Glutamatergic neuron (in vitro differentiated cells): Measurements from ENCODE around the gene GPC2. TPM values are rescaled to one million over a fixed set of nuclear protein-coding genes. Genes with fewer than 3 reads are reported as not detected.

ENCODE experiments used
- DNase-seq: peaks from one replicate; pipeline ENCODE4 v3.0.0; 2022
- H3K27ac Mint-ChIP-seq: one replicate; pipeline ENCODE4 v1.8.0; 2020; ENCODE audit warnings: mild to moderate bottlenecking, mixed read lengths, inconsistent platforms; ENCODE audit not compliant: unreplicated experiment
- H3K27me3 Mint-ChIP-seq: one replicate; pipeline ENCODE4 v1.8.0; 2020; ENCODE audit warnings: mild to moderate bottlenecking, moderate library complexity, mixed read lengths, inconsistent platforms; ENCODE audit not compliant: unreplicated experiment
- H3K36me3 Mint-ChIP-seq: one replicate; pipeline ENCODE4 v1.8.0; 2020; ENCODE audit warnings: mild to moderate bottlenecking, mixed read lengths, inconsistent platforms; ENCODE audit not compliant: unreplicated experiment
- H3K4me1 Mint-ChIP-seq: one replicate; pipeline ENCODE4 v1.8.0; 2020; ENCODE audit warnings: mild to moderate bottlenecking, low read depth, mixed read lengths, inconsistent platforms; ENCODE audit not compliant: unreplicated experiment
- H3K4me3 Mint-ChIP-seq: one replicate; pipeline ENCODE4 v1.8.0; 2020; ENCODE audit warnings: mild to moderate bottlenecking, mixed read lengths, inconsistent platforms; ENCODE audit not compliant: unreplicated experiment
- H3K9me3 Mint-ChIP-seq: one replicate; pipeline ENCODE4 v1.8.0; 2020; ENCODE audit warnings: mild to moderate bottlenecking, moderate library complexity, mixed read lengths, inconsistent platforms; ENCODE audit not compliant: unreplicated experiment
- CTCF ChIP-seq: fragments of 200-600 bp; sonication (generic); IDR thresholded peaks from one replicate; pipeline ENCODE4 v1.5.0; 2021; ENCODE audit not compliant: partially characterized antibody, unreplicated experiment
- total RNA-seq: library from RNA; stranded (reverse); fragmentation: NEBNext Ultra II Directional; extraction: Animal tissue kit (Norgen Biotek cat#: 25700); gene quantifications from one replicate; pipeline ENCODE4 v1.2.1, GENCODE V29; 2021; ENCODE audit not compliant: unreplicated experiment

Gene GPC2
- total RNA-seq, 1 donor from 2014 or later, result 530 TPM

GRCh38 chr7:100128637-100128963 is 48.6 kb downstream of the GPC2 start:
- Mint-ChIP-seq H3K27ac (peak overlapping the region; percentile 38), H3K36me3 (no peaks in the 10 kb centered on the region), H3K4me1 (peaks cover 3% of the 10 kb centered on the region), H3K9me3 (peaks cover 2% of the 10 kb centered on the region), H3K4me3 (peak overlapping the region; percentile 83), H3K27me3 (peaks cover 7% of the 10 kb centered on the region)
- no peak for DNase-seq
- TF ChIP-seq CTCF, result no peak

GRCh38 chr7:100127866-100128636 is 49.1 kb downstream of the GPC2 start:
- Mint-ChIP-seq H3K27me3 (peaks cover 7% of the 10 kb centered on the region), H3K36me3 (no peaks in the 10 kb centered on the region), H3K4me3 (peak overlapping the region; percentile 83), H3K9me3 (peaks cover 2% of the 10 kb centered on the region), H3K27ac (peak overlapping the region; percentile 38), H3K4me1 (peaks cover 3% of the 10 kb centered on the region)
- no peak for TF ChIP-seq CTCF
- DNase-seq, result peak; percentile 56

GRCh38 chr7:100126931-100127865 is 50.0 kb downstream of the GPC2 start, which contains the start of gene MBLAC1:
Gene MBLAC1, plus strand, starts transcription at chr7:100126967. Its CDS starts 429 bp downstream, at chr7:100127396.
- peak; percentile 91 for DNase-seq
- H3K4me1 Mint-ChIP-seq, result no peaks in the 10 kb centered on the region
- peak within 1 kb of the TSS; percentile 96 for H3K4me3 Mint-ChIP-seq
- peak within 1 kb of the TSS; percentile 99 for H3K27ac Mint-ChIP-seq
- H3K9me3 Mint-ChIP-seq, result peaks cover 2% of the 10 kb centered on the region
- peaks cover 7% of the 10 kb centered on the region for H3K27me3 Mint-ChIP-seq
- no peaks in the 10 kb centered on the region for H3K36me3 Mint-ChIP-seq
- no peak for TF ChIP-seq CTCF

GRCh38 chr7:100126239-100126930 is 50.8 kb downstream of the GPC2 start:
- DNase-seq, result no peak
- peak overlapping the region; percentile 96 for H3K4me3 Mint-ChIP-seq
- H3K36me3 Mint-ChIP-seq, result no peaks in the 10 kb centered on the region
- H3K27ac Mint-ChIP-seq, result peak overlapping the region; percentile 99
- peaks cover 7% of the 10 kb centered on the region for H3K27me3 Mint-ChIP-seq
- no peak for TF ChIP-seq CTCF
- no peaks in the 10 kb centered on the region for H3K4me1 Mint-ChIP-seq
- peaks cover 4% of the 10 kb centered on the region for H3K9me3 Mint-ChIP-seq
